HG03354 (cell line): Measurements from ENCODE around the gene CLIC3.

Experiments
- ATAC-seq: cut with Tn5 transposase; IDR thresholded peaks from one replicate; pipeline ENCODE4 v1.9.1; 2021; ENCODE audit warnings: mild to moderate bottlenecking; ENCODE audit not compliant: unreplicated experiment, poor library complexity, severe bottlenecking

CLIC3 gene

DNA sequence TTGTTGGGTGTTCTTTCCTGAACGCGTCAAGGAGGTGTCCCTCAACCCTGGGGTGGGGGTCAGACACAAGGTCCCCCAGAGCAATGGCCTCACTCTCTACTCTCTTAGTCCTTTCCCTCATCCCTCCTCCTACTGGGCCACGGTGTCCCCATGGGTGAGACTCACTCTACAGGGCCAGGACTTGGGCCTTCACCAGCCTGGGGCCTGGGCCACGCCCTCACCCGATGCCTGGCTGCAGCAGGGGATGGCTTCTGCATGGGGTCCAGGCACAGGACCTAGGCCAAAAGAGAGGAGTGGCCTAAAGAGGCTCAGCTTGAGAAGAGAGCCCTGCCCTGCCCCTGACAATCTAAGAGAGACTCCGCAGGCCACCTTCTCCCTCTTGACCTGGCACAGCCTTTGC lies 38.5 kb downstream of the CLIC3 start:
- ATAC-seq = no peak

DNA sequence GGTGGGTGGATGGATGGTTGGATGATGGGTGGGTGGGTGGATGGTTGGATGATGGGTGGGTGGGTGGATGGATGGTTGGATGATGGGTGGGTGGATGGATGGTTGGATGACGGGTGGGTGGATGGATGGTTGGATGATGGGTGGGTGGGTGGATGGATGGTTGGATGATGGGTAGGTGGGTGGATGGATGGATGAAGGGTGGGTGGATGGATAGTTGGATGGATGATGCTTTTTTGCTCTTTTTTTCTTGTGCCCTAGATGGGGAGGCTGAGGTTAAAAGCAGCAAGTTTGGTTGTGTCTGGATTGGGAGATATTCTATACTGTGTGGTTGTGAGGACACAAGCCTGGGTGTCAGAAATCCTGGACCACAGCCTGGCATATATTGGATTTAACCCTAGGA lies 38.9 kb downstream of the CLIC3 start:
- no peak for ATAC-seq

DNA sequence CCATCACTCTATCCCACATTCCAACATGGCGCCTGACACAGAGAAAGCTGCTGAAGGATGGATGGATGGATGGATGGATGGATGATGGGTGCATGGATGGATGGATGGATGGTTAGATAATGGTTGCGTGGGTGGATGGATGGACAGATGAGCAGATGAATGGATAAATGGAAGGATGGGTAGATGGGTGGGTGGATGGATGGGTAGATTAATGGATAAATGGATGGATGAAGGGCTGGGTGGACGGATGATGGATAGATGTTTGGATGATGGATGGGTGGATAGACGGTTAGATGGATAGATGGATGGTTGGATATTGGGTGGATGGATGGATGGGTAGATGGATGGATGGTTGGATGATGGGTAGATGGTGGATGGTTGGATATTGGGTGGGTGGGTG lies 39.8 kb downstream of the CLIC3 start:
- ATAC-seq = no peak

DNA sequence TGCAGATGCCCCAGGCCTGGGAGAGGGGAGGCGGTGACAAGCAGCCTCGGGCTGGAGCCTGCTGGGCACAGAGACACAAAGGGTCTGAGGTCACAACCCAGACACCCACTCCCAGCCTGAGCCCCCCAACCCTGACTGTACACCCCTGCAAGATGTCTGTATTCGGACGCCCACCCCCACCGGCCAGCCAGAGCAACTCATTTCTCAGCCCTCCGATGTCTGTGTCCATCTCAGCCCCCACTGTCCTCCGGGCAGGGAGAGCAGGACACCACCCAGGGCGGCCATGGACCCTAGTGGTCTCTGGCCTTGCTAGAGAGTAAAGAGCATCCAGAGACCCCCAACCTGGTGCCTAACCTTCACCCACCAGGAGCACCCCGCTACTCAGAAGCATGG lies 40.4 kb downstream of the CLIC3 start:
- ATAC-seq = no peak

DNA sequence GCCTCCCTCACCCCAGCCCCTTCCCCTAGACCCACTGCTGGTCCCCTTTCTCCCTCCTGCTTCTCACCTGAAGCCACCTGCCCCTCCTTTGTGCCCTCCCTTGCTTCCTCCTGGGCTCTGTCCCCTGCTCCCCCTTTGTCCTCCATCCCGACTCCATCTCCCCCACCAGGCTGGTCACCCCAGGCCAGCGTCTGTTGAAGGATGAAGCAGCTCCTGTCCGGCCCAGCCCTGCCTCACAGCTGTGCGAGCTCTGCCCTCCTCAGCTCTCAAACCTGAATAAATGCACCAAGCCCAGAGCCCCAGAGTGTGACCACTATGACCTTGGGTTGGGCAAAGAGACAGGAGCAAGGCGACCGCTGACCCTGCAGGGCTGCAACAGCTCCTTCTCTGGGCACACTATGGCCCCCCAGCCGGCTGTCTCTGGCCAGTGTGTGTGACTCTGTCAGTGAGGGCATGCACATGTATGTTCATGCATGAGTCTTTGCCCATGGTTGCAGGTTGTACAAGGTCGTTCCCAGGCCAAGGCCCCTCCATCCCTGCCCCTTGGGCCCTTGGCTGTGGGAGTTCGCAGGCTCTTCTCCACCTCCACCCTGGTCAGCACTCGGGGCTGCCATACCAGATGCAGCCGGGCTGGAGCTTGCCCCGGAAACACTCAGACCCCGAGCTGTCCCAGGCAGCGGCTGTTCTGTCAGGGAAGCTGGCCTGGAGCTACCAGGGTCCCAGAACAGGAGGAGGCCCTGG lies 41.0 kb downstream of the CLIC3 start:
- ATAC-seq = no peak

DNA sequence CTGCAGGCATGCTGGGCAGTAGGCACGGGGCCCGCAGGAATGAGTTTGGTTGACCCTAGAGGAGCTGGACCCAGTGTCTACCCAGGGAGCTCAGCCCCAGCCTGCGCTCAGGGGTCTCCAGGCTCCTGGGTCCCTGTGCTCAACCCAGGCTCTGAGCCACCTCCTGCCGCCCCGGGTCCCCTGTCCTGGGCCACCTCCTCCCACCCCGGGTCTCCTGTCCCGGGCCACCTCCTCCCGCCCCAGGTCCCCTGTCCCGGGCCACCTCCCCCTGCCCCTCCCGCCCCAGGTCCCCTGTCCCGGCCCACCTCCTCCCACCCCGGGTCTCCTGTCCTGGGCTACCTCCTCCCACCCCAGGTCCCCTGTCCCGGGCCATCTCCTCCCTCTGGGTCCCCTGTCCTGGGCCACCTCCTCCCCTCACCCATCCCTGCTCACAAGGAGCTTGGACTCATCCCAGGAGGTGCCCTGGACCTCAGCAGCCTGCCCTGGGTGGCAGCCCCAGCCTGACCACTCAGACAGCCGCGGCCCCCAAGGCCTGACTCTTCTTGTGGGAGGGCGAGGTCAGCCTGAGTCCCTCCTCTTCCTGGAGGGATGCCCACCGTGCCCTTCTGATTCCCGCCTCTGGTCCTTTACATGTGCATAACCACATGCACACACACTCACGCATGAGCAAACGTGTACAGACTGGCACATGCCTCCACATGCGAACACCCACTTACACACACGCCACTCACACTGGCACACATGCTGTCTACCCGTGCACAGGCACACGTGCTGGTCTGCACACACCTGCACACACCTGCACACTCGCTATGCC lies 41.9 kb downstream of the CLIC3 start:
- ATAC-seq = no peak

DNA sequence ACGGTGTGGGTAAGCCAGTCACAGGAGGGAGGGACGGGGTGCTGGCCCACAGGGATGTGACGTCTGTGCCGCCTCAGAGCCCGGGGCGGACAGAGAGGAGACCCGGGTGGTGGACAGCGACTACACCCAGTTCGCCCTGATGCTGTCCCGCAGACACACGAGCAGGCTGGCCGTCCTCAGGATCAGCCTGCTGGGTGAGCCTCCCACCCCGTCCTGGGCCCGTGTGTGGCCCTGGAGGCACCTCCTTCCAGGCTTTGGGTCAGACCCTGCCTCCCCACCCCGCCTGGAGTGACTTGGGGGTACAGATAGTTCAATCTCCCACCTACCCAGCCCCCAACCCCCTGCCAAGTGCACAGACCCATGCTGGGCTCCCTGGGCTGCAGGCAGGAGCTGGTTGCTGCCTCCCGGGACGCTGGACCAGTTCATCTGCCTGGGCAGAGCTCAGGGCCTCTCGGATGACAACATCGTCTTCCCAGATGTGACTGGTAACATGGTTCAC lies 42.5 kb downstream of the CLIC3 start:
- ATAC-seq = no peak

DNA sequence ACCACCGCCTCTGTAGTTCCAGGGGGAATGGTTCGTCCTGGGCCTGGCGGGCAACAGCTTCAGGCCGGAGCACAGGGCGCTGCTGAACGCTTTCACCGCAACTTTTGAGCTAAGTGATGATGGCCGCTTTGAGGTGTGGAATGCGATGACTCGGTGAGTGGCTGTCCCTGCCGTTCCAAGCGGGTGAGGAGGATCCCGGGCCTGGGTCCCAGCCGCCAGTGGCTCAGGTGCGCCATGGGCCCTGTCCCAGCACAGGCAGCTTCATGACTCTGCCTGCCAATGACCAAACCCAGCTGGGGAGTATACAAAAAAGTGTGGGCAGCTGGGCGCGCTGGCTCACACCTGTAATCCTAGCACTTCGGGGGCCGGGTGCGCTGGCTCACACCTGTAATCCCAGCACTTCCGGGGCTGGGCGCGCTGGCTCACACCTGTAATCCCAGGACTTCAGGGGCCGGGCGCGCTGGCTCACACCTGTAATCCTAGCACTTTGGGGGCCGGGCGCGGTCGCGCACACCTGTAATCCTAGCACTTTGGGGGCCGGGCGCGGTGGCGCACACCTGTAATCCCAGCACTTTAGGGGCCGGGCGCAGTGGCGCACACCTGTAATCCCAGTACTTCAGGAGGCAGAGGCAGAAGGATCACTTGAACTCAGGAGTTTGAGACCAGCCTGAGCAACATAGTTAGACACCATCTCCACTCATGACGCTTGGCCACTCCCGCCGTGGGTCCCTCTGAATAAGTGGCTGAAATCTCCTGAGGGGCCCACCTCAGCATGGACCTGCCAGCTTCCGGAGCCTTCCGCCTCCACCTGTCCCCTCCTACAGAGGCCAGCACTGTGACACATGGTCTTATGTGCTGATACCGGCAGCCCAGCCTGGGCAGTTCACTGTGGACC lies 43.2 kb downstream of the CLIC3 start:
- no peak for ATAC-seq

DNA sequence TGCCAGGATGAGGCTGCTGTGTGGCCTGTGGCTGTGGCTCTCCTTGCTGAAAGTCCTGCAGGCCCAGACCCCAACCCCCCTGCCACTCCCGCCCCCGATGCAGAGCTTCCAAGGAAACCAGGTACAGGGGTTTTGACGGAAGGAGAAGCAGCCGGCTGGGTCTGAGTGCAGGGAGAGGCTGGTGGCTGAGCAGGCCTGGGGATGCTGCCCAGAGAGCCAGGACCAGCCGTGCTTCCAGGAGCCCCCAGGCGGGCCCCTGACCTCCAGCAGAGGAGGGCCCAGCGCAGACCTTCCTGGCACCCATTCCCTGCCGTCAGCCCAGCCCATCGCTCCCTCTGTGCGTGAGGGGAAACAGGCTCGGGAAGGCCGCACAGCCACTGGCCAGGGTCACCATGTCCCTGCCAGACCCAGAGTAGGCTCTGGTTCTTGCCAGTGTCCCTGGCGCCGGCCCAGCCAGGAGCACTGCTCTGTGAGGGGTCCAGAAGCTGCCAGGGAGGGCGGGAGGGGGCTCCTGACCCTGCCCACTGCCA lies 44.0 kb downstream of the CLIC3 start:
- ATAC-seq = no peak

DNA sequence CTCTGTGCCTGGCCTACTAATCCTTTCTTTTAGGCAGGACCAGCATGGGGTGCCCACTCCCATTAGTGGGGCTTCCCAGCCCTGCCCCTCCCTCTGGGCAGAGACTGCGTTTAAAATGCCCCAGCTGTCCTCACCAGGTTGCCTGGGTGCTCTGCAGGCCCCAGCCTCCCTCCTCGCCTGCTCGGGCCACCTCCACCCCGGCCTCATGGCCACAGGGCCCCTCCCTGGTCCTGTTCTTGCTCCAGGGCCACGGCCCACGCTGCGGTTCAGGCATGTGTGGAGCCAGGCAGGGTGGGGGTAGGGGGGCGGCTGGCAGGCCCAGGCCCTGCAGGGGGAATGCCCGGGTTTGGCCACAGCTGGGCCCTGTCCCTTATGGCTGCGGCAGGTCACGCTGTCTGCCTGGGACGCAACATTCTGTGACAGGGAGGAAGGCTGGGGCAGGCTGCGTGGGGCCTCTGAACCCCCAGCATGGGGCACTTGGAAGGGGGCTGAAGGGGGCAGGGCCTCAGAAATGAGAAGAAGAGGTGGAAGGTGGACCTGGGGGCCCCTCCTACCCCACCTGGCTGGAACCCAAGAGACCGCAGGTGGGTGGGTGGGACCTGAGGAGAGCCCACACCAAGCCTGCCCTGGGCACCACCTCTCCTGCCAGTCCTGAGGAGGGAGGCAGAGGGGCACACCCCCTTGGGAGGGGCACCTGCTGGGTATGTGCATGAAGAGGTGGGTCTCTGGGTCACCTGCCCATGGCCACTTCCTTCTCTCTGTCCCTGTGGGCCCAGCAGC lies 44.6 kb downstream of the CLIC3 start, which contains the start of gene LCN12:
Gene LCN12, plus strand, starts transcription at position 733 of the 780 bp plus-strand sequence. CDS start 55 bp downstream, outside the sequence.
- no peak for ATAC-seq

DNA sequence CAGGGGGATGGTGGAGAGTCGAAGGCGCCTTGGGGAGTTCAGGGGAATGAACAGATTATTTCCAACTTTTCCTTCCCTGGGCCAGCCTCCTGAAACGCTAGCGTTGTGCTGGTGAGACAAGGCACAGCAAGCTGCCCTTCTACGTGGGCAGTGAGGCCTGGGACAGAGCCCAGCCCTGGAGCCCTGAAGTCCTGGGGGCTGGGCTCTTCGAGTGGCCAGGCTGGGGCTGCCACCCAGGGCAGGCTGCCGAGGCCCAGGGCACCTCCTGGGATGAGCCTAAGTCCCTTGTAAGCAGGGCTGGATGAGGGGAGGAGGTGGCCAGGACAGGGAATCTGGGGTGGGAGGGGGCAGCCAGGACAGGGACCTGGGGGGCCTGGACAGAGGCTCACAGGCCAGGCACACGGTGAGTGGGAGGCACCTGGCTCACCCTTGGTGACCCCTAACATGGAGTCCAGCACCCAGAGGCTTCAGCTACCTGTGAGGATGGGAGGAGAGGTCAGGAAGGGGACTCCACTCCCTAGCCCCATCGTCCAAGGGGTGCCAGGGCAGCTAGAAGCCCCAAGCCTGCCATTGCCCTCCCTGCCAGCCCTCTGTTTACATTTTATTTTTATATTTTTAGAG lies 45.6 kb downstream of the CLIC3 start:
- ATAC-seq = no peak

DNA sequence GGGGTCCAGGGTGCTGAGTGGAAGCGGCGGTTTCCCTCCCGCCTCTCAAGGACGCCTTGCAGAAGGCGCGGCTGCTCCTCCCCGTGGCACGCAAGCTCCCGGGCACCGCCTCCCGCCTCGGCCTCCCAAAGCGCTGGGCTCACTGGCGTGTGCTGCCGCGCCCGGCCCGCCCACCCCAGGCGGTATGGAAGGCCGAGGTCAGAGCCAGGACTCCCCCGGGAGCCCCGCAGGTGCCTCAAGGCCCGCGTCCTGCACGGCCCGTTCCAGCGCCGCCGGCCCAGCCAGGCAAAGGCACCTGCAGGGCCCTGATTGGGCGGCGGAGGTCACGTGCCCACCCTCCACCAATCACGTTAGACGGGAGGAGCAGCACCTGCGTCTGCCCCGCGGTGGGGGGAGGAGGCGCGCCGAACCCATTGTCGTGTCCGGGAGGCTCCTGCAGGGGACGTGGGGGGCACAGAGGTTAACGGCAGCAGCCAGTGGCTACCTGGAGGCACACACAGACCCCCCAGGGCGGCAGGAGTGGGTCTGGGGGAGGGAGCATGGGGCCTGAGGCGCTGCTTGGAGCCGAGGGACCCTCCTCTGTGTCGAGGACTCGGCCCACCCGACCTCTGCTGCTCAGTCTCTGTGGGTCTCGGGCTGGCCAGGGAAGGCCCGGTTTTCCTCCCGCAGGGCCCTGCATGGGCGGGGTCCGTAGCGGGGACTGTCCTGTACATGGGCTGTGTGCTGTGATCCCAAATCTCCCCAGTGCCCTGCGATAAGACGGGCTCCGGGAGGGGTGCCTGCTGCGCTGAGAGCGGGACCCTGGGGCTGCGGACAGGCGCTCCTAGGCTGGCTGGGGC lies 46.3 kb downstream of the CLIC3 start:
- peak; percentile 90 for ATAC-seq

DNA sequence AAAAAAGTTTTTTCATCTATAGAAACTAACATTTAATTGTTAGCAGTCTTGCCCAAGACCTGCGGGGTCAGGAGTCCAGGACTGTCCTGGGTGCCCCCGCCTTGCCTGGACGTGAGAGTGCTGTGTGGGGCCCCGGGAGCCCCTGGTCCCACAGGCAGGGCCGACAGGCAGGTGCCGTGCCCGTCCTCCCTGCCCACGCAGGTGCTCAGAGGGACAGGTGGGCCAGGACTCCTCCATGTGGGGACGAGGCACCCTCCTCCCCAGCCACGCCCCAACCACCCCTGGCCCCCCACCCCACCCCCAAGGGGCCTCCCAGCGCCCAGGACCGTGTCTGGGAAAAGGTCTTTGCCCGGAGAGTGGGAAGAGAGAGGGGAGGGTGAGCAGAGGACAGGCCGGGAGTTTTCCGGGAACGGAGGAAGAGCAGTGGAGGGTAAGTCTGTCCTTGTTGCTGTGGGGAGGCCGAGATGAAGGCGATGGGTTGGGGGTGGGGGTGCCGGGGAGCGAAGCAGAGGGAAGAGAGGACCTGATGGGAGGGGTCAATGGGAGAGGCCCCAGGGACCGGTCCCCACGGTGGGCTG lies 47.0 kb downstream of the CLIC3 start:
- no peak for ATAC-seq

DNA sequence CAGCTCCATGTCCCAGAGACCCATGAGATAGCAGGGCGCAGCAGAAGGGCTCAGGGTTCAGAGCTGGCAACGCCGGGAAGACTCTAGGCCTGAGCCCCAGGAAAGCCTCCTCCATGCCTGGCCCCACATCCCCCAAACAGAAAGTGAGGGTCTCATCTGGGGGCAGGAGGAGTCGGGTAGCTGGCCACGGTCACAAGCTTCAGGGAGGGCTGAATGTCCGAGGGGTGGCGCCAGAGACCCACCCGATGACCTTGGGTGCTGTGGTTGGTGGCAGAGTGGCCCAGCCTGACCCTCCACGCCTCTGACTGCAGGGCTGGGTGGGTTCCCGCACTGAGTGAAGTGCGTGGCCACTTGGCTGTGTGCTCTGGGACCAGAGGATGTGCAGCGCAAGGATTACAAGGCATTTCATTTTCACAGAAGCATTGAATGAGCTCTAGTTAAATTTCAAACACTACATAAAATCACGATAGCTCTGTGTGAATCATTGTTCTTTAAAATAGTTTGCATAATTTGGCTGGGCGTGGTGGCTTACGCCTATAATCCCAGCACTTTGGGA lies 48.3 kb downstream of the CLIC3 start:
- no peak for ATAC-seq

DNA sequence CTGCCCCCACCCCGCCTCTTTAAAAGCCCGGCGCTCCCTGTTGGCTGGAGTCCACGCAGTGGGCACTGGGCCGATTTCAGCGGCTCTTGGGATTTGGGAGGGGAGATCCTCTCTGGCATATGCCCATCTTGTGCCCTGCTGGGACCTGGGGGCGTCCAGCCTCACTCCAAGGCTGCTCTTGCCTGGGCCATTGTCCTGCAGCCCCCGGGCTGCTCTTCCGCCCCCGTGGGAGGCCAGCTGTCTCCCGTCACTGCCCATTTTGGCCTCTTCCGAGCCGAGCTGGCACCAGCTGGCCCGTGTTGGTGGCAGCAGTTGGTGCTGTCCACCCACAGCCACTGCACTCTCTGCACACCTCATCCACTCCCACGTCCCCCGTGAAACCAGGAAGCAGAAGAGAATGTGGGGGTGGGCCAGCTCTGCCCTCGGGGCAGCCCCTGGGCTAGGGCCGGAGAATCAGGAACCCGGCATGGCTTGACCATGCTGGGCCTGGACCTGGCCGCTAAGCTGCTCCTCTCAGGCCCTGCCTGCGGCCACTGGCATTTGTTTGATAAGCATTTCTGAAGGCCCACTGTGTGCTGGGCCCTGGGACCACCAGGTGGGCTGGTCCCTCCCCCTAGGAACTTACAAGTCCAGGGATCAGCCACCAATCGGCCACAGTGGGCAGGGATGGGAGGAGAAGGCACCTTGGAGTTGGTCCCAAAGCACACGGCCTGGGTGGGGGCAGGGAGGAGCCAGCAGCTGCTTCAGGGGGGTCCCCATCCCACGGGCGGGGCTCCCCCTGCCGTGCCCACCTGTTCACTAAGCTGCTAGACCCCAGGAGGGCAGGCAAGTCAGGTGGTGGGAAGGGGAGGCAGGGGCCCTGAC lies 49.1 kb downstream of the CLIC3 start:
- ATAC-seq = no peak
